ENCODE data around the gene GRHL3.

The GRHL3 gene

GRCh38 chr1:24293392-24294227 is 25.5 kb upstream of the GRHL3 start:
- no peak for DNase-seq

DNA sequence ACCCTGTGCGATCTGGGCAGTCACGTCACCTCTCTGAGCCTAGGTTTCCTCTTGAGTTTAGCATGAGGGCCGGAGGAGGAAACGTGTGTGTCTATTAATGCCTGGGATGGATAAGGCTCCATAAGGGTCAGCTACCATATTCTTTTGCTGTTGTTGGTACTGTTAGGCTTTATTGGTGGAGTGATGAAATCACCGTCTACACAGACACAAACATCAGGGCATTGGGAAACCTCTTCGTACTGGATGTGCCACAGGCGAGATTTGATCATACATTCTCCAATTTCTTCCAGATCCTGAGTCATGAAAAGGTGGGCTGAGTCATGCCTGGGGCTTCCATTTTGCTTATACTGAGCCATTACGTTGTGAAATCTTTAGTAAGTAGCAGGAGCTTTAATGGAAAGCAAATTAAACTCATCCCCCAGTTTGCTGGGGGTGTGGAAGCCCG is 24.9 kb upstream of the GRHL3 start:
- no peak for DNase-seq

DNA sequence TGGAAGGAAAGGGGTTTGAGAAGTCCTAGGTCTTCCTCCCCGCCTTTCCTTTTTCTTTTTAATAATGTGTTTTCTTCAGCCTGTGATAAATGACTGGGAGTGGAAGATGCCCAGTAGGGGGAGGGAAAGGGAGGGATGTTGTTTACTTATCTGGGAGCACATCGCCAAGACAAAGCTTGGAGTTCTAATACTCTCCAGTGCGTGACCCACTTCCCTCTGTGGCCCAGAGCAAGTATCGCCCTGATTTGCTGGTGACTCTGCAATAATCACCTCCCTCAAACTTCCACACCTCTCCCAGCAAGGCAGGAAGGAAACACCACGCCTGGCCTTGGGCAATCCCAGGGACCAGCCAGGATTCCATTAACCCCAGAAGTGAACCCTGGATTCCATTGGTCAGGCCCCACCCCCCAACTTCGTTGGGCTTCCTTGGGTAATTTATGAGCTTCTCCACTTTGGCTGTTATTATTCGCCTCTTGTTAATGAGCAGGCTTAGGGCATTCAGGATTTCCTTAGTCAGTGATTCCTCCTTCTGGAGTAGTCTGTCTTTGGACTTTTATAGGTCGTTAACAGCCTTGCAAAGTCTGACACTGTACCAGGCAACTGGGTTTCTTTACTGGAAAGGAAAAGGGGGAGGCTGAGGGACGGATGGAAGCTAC is 24.3 kb upstream of the GRHL3 start:
- DNase-seq, result no peak

- no peak for DNase-seq
Measured at GRCh38 chr1:24295535-24295934, 23.6 kb upstream of the GRHL3 start.

GRCh38 chr1:24297187-24297851 is 21.8 kb upstream of the GRHL3 start:
- DNase-seq, result no peak

GRCh38 chr1:24297852-24298232 is 21.3 kb upstream of the GRHL3 start:
- no peak for DNase-seq

DNA sequence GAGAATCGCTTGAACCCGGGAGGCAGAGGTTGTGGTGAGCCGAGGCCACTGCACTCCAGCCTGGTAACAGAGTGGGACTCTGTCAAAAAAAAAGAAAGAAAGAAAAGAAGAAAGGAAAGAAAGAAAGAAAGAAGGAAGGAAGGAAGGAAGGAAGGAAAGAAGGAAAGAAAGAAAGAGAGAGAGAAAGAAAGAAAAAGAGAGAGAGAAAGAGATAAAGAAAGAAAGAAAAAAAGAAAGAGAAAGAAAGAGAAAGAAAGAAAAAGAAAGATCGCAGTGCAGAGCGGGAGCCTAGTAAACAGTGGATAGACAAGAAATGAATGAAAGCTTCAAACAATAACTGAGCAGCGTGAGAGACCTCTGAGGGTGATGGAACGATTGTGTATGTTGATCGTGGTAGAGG is 20.6 kb upstream of the GRHL3 start:
- no peak for DNase-seq

GRCh38 chr1:24299901-24300300 is 19.3 kb upstream of the GRHL3 start:
- DNase-seq, result no peak

- DNase-seq, result no peak
Measured at GRCh38 chr1:24300971-24301784, 18.0 kb upstream of the GRHL3 start.

DNA sequence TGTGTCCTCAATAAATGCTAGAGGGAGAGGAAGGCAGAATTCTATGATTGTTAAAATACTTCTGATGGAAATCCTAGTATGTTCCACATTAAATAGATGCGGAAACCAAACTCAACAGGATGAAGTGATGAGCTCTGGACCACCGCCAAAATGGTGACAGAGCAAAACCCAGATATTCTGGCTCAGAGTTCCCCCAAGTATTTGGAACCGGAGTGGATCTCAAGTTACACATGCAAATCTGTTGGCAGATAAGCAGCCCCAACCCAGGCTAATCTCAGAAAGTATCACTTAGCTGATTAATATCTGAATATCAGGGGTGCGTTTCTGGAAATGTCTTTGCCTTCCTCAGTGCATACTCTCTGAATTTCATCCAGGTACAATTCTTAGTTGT is 17.4 kb upstream of the GRHL3 start:
- DNase-seq, result no peak

- no peak for DNase-seq
Measured at GRCh38 chr1:24302209-24302611, 16.9 kb upstream of the GRHL3 start.

- no peak for DNase-seq
Measured at GRCh38 chr1:24303600-24303999, 15.6 kb upstream of the GRHL3 start.

- DNase-seq, result no peak
Measured at GRCh38 chr1:24304763-24305162, 14.4 kb upstream of the GRHL3 start.

GRCh38 chr1:24308365-24309015 is 10.7 kb upstream of the GRHL3 start:
- DNase-seq, result no peak

GRCh38 chr1:24309762-24310485 is 9.2 kb upstream of the GRHL3 start:
- no peak for DNase-seq

DNA sequence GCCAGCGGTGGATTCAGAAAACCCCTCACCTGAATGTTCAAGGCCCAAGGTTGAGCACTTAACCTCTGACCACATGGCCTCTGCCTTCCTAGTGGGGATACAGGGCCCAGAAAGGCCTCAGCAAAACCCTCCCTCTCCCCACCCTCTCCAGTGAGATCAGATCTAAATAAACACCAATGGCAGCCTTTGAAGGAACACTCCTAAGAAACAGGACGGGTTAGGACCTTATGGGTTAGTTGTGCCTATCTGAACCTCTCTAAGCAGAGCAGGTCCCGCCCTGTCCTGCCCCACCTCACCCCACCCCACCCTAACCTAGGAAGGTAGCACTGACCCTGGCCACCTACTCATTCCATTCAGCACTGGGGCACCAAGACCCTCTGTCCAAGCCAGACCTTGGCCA is 7.9 kb upstream of the GRHL3 start:
- DNase-seq, result no peak

DNA sequence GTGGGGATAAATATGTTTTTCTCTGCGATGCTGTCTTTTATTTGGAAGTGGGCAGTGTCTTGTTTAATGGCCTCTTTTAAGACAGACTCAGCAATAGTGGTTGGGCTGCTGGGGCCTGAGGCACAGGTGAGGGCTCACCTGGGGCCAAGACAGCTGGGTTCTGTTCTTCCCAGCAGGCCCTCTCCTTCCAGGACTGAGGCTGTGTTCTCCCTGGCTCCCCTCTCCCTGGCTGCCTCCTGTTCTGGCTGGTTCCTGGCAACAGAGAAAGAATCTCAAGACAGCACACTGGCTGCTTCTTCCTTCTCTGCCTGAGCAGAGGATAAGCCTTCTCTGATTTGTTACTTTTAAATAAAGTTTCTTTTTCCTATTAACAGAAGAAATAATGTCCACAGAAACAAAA is 7.4 kb upstream of the GRHL3 start:
- no peak for DNase-seq

GRCh38 chr1:24315391-24315790 is 3.8 kb upstream of the GRHL3 start:
- DNase-seq, result no peak

GRCh38 chr1:24316645-24317044 is 2.5 kb upstream of the GRHL3 start:
- DNase-seq, result no peak

DNA sequence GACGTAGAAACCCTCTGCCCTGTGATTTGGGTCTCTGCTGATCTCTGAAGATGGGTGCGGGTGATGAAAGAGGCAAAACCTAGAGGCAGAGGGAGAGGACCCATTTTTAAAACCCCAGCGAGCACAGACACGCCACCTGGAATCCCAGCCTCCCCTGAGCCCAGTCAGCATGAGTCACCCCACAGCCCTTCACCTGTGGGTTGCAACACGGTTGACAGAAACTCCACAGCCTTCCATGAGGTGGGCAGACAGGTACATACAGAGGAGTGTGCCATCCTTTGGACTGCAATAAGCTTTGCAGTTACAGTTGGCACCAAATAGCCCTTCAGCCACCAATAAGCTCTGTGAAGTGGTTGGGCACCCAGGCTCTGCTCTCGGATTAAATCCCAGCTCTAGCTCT is 2.1 kb upstream of the GRHL3 start:
- no peak for DNase-seq

DNA sequence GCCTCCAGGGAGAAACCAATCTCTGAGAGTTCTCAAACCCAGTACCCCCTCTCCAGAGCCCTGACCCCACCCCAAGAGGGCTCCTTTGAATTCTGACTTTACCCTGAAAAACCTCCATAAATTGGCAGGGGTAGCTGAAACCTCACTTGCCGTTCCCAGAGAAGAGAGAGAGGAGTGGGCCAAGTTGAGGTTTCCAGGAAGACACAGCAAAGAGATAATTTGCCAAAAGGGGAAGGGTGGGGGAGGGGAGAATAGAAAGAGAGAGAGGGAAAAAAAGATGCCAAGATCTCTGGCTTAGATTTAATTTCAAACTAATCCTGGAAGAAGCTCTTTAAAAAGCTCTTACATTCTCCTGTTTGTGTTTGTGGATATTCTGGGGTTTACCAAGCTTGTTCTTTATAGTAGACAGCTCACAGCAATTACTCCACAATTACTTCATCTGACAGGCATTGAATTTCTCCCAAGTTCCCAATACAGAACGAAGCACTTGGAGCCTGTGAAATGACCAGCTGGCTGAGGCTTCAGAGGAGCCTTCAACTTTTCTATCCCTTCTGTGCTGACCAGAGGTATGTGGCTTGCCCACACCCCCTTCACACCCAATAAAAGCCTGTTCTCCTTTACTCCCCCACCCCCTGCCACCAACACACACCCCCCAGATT is 1.1 kb upstream of the GRHL3 start:
- DNase-seq, result no peak
